M059J (cell line): ENCODE results near the gene MYH10. TPM values are rescaled to one million over a fixed set of nuclear protein-coding genes. Genes with fewer than 3 reads are reported as not detected.
A peak's percentile ranks its signal among the peaks of the same experiment; 100 is the strongest.

Source experiments
- DNase-seq: peaks from one replicate; pipeline ENCODE4 v3.0.0-alpha.2; 2012; ENCODE audit warnings: low read depth
- total RNA-seq: library from RNA; depleted of rRNA; stranded (reverse); fragments of >200 nt; shearing (Covaris generic); gene quantifications from 2 replicates; pipeline ENCODE4 v1.2.3, GENCODE V29; 2014

The MYH10 gene
- total RNA-seq, 1 experiment from 2014 or later = 36.3 TPM

- peak; percentile 57 for DNase-seq
Observed at GRCh38 chr17:8649157-8650118, 18.9 kb upstream of the MYH10 start.

- DNase-seq = no peak
Observed at GRCh38 chr17:8647956-8648355, 17.4 kb upstream of the MYH10 start.

GRCh38 chr17:8647202-8647601 lies 16.7 kb upstream of the MYH10 start:
- DNase-seq = no peak

- no peak for DNase-seq
Observed at GRCh38 chr17:8644507-8644902, 14.0 kb upstream of the MYH10 start.

GRCh38 chr17:8643855-8644506 lies 13.5 kb upstream of the MYH10 start:
- DNase-seq = no peak

GRCh38 chr17:8639709-8640108 lies 9.2 kb upstream of the MYH10 start:
- no peak for DNase-seq

GRCh38 chr17:8632061-8632460 lies 1.5 kb upstream of the MYH10 start:
- no peak for DNase-seq

- DNase-seq = no peak
Observed at GRCh38 chr17:8631554-8631877, 991 bp upstream of the MYH10 start.

- DNase-seq = peak; percentile 99
Observed at GRCh38 chr17:8630802-8631553, 453 bp upstream of the MYH10 start.

- DNase-seq = peak; percentile 22
Observed at GRCh38 chr17:8629371-8630226, 926 bp downstream of the MYH10 start.

- DNase-seq = no peak
Observed at GRCh38 chr17:8628609-8629169, 1.8 kb downstream of the MYH10 start.

- no peak for DNase-seq
Observed at GRCh38 chr17:8628172-8628571, 2.4 kb downstream of the MYH10 start.

- peak; percentile 20 for DNase-seq
Observed at GRCh38 chr17:8623591-8623990, 6.9 kb downstream of the MYH10 start.

GRCh38 chr17:8622191-8622590 lies 8.3 kb downstream of the MYH10 start:
- peak; percentile 20 for DNase-seq

- peak; percentile 47 for DNase-seq
Observed at GRCh38 chr17:8621585-8621984, 8.9 kb downstream of the MYH10 start.

GRCh38 chr17:8619294-8619693 lies 11.2 kb downstream of the MYH10 start:
- no peak for DNase-seq

GRCh38 chr17:8618825-8619224 lies 11.7 kb downstream of the MYH10 start:
- DNase-seq = no peak

- DNase-seq = no peak
Observed at GRCh38 chr17:8614988-8615387, 15.5 kb downstream of the MYH10 start.

GRCh38 chr17:8611619-8612298 lies 18.8 kb downstream of the MYH10 start:
- DNase-seq = no peak

GRCh38 chr17:8611137-8611536 lies 19.4 kb downstream of the MYH10 start:
- DNase-seq = peak; percentile 16

GRCh38 chr17:8610558-8610957 lies 20.0 kb downstream of the MYH10 start:
- DNase-seq = no peak
